GM21723 (cell line): ENCODE data around the gene SLPI.

Experiments used
- ATAC-seq: cut with Tn5 transposase; IDR thresholded peaks from one replicate; pipeline ENCODE4 v1.9.1; 2021; ENCODE audit warnings: mild to moderate bottlenecking, moderate library complexity; ENCODE audit not compliant: unreplicated experiment

The SLPI gene

GRCh38 chr20:45275338-45275737 lies 21.0 kb upstream of the SLPI start:
- no peak for ATAC-seq

- ATAC-seq: no peak
These were observed 15.4 kb upstream of the SLPI start for GRCh38 chr20:45269754-45270270.

- ATAC-seq: no peak
These were observed 14.7 kb upstream of the SLPI start for GRCh38 chr20:45269056-45269455.

GRCh38 chr20:45268531-45268930 lies 14.2 kb upstream of the SLPI start:
- no peak for ATAC-seq

- ATAC-seq: no peak
These were observed 12.6 kb upstream of the SLPI start for GRCh38 chr20:45266977-45267376.

- no peak for ATAC-seq
These were observed 9.3 kb upstream of the SLPI start for GRCh38 chr20:45263556-45264266.

GRCh38 chr20:45258664-45259063 lies 4.3 kb upstream of the SLPI start:
- ATAC-seq: no peak

GRCh38 chr20:45258259-45258658 lies 3.9 kb upstream of the SLPI start:
- ATAC-seq: no peak

GRCh38 chr20:45257711-45258110 lies 3.3 kb upstream of the SLPI start:
- ATAC-seq: no peak

- no peak for ATAC-seq
These were observed 2.8 kb upstream of the SLPI start for GRCh38 chr20:45257161-45257560.

GRCh38 chr20:45253261-45253660 lies 1.1 kb downstream of the SLPI start:
- no peak for ATAC-seq

GRCh38 chr20:45251884-45252560 lies 2.3 kb downstream of the SLPI start:
- ATAC-seq: no peak

GRCh38 chr20:45248609-45249008 lies 5.8 kb downstream of the SLPI start:
- no peak for ATAC-seq

GRCh38 chr20:45247865-45248264 lies 6.5 kb downstream of the SLPI start:
- ATAC-seq: no peak

GRCh38 chr20:45246109-45246508 lies 8.3 kb downstream of the SLPI start:
- no peak for ATAC-seq

- no peak for ATAC-seq
These were observed 16.2 kb downstream of the SLPI start for GRCh38 chr20:45238139-45238538.

- no peak for ATAC-seq
These were observed 18.4 kb downstream of the SLPI start for GRCh38 chr20:45235995-45236394.

GRCh38 chr20:45230631-45231030 lies 23.7 kb downstream of the SLPI start:
- ATAC-seq: no peak

GRCh38 chr20:45229264-45230056 lies 24.9 kb downstream of the SLPI start:
- ATAC-seq: no peak

GRCh38 chr20:45226287-45226686 lies 28.1 kb downstream of the SLPI start:
- ATAC-seq: no peak

- no peak for ATAC-seq
These were observed 31.2 kb downstream of the SLPI start for GRCh38 chr20:45223136-45223535.

GRCh38 chr20:45221076-45221475 lies 33.3 kb downstream of the SLPI start, which contains the start of gene SEMG2:
Gene SEMG2, plus strand, starts transcription at chr20:45221373. Its CDS starts 17 bp downstream, at chr20:45221390.
- ATAC-seq: no peak
